Stimulated activated CD4-positive, alpha-beta T cell treated with anti-CD3 and anti-CD28 coated beads, Interleukin-2, amount 100 ng/mL, for 4 hours (primary cell): Measurements from ENCODE around the gene ANK2.

ENCODE experiments used
- DNase-seq: peaks from one replicate; pipeline ENCODE4 v3.0.0-alpha.2; 2020; ENCODE audit warnings: low read depth

ANK2 gene

GRCh38 chr4:113290666-113291065, 241.2 kb downstream of the ANK2 start:
- no peak for DNase-seq

GRCh38 chr4:113292371-113293042, 243.1 kb downstream of the ANK2 start:
- no peak for DNase-seq

GRCh38 chr4:113293043-113293560, 243.6 kb downstream of the ANK2 start:
- no peak for DNase-seq

- no peak for DNase-seq
These were observed 244.2 kb downstream of the ANK2 start for GRCh38 chr4:113293674-113294073.

DNA sequence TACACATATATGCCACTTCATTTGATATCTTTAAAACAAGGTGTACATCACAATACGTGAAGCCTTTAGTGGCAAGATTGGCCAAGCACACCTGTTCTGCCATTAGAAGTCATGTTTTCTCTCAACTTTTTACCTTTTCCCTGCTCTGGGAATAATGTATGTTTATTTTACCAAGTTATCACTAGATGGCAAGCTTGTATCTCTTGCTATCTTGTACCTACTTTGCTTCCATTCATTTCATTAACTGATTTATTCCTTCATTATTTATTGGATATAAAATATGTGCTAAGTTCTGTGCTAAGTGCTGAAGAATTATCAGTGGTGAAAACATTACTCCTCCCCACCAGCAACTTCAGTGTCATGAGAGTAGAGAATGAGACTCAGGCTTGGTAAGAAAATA, 245.5 kb downstream of the ANK2 start:
- DNase-seq: no peak

GRCh38 chr4:113300471-113300928, 251.0 kb downstream of the ANK2 start:
- DNase-seq: no peak

DNA sequence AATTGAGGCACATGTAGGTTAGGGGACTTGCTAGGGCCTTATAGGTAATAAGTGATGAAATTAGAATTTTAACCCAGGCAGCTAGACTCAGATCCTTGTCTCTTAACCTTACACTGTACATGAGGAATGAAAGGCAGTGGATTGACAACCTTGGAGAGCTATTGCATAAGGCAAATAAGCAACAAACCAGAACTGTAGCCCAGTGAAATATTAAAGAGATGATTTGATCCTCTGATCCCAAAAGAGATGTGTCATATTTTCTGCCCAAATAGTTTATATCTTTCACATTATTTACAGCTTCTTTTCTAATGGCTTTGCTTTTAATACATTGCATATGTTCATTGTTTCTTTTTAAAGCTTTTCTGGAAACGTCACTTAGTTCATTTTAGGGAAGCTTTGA, 252.6 kb downstream of the ANK2 start:
- no peak for DNase-seq

DNA sequence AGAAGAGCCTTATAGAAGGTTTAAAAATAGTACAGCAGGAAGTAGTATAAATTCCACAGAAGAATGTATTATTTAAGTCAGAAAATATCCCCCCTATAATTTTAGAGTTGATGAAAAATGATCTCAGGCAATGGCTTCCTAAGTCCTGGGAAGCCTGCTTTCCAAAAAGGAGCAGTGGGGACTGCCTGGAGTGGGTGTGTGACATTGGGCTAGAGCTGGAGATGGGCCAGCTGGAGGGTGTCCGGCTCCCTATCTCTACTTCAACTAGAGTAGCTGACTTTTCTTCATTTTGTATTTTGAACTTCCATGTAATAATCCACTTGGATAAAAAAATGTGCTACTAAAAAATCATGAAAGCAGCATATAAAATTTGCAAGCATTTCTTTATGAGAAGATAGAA, 253.9 kb downstream of the ANK2 start:
- no peak for DNase-seq

- no peak for DNase-seq
These were observed 261.6 kb downstream of the ANK2 start for GRCh38 chr4:113311047-113311446.

- DNase-seq: no peak
These were observed 263.1 kb downstream of the ANK2 start for GRCh38 chr4:113312529-113312928.

GRCh38 chr4:113314426-113314825, 265.0 kb downstream of the ANK2 start:
- no peak for DNase-seq

DNA sequence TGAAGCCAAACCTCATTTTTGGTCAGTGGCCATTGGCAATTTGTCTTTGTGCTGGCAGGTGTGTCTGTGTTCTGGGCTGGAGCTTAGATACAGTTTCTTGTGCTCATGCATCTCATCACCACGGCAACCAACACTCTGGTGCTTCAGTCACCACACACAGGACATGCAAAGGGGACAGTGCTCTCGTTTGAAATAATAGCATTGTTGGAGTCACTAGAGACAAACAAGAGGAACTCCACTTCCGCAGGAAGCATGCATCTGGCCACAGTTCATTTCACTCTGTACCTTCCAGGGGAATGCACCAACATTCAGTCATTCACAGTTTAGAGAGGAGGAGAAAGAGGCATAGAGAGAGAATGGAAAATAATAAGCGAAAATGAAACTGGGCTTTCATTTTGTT, 267.4 kb downstream of the ANK2 start:
- no peak for DNase-seq

- DNase-seq: no peak
These were observed 268.1 kb downstream of the ANK2 start for GRCh38 chr4:113317523-113317922.

- DNase-seq: no peak
These were observed 273.3 kb downstream of the ANK2 start for GRCh38 chr4:113322736-113323135.

DNA sequence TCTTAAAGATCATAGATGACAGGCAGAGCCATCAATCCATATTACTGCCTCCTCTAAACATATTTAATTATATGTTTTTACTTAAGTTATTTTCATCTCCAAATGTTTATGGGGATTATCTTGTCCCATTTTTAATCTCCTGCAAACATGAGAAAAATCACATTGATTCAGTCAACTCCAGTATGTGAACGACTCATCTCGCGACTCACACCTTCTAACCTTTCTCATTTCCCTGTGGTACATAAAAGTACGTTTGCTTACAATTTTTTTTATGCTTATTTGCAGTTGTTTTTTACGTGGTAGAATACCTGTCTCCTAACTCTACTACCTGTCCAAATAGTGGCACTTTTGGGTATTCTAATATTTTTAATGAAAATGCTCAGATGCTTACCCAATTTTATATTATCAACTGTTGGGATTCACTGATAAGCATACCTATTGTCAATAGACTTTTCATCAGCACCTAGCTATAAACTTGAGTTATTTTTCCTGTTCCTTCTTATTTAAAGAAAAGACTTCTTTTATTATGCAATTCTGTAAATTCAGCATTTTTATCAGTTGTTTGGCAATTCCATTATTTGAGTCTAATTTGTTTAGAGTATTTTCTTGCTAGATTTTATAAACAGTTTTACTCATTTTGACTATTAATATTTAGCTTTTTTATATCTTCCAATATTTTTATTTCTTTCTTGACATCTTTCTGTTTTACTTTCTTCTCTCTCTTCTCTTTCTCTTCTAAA, 276.6 kb downstream of the ANK2 start:
- no peak for DNase-seq

GRCh38 chr4:113327494-113327893, 278.0 kb downstream of the ANK2 start:
- no peak for DNase-seq

GRCh38 chr4:113328514-113328913, 279.1 kb downstream of the ANK2 start:
- DNase-seq: no peak

DNA sequence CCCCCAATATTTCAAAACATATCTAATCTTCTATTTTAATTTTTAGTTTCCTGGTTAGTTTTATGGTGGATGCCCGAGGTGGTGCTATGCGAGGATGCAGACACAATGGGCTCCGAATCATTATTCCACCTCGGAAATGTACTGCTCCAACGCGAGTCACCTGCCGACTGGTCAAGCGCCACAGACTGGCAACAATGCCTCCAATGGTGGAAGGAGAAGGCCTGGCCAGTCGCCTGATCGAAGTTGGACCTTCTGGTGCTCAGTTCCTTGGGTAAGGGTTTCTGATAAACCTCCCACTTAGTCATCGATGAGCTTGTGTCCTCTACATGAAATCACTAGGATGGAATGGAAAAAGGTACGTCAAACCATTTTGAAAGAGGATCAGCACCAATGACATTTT, 280.7 kb downstream of the ANK2 start:
- DNase-seq: no peak

GRCh38 chr4:113331811-113332210, 282.4 kb downstream of the ANK2 start:
- DNase-seq: no peak

DNA sequence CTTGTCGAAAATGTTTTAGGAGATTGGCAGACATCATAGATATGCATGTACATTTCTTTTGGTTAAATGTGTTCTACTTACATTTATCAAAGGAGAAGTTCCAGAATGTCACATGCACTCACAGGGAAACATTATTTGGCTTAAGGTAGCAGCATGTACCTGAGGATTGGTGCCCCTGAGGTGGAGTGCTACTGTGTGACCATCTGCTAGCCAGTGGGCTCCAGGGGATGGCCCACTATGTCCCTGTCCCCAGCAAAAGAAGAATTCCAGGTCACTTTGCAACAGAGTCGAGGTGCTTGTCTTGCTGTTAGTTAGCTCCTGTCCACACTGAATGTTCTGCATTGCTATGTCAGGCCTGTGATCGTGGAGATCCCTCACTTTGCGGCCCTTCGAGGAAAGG, 283.2 kb downstream of the ANK2 start:
- no peak for DNase-seq

DNA sequence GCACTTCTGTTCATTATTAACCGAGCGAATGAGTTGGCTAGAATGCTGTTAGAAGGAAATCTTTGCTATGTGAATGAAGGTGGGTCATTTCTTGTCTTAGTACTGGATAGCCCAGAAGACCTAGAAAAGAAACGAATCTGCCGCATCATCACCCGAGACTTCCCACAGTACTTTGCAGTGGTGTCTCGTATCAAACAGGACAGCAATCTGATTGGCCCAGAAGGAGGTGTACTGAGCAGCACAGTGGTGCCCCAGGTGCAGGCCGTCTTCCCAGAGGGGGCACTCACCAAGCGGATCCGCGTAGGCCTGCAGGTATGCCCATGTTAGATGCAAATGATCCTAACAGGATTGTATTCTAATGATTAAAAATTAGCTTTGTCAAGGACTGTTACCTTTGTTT, 286.3 kb downstream of the ANK2 start:
- DNase-seq: no peak

GRCh38 chr4:113336556-113336955, 287.1 kb downstream of the ANK2 start:
- DNase-seq: no peak

GRCh38 chr4:113339430-113339813, 290.0 kb downstream of the ANK2 start:
- DNase-seq: no peak

DNA sequence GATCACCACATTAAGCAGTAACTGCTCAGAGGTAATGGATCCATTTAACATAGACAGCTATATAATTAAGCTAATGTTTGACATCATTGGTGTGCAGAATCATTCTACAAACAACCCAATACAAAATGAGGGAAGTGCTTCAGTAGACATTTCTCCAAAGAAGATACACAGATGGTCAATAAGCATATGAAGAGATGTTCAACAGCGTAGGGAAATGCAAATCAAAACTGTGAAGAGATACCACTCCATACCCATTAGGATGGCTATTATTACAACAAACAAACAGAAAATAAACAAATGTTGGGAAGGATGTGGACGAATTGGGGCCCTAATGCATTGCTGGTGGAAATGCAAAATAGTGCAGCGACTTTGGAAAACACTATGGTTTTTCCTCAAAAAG, 294.6 kb downstream of the ANK2 start:
- DNase-seq: no peak
